Effector memory CD8-positive, alpha-beta T cell (primary cell): ENCODE results near the gene MAP2K7.
A peak's percentile ranks its signal among the peaks of the same experiment; 100 is the strongest.
"Not testable (repeated sequence)": the region's sequence is repeated elsewhere in the genome, so short reads cannot be mapped to it uniquely, and the experiment has no call there.

Source experiments
- ATAC-seq: fragments of 150-1000 bp; cut with Tn5 transposase; replicated peaks from 2 replicates; pipeline ENCODE4 v1.10.0; 2021; ENCODE audit warnings: mild to moderate bottlenecking, moderate library complexity
- DNase-seq, 3 experiments: peaks; one replicate each; pipeline ENCODE4 v3.0.0; 2021
- H3K27ac Mint-ChIP-seq, 2 donors: one replicate each; pipeline ENCODE4 v1.8.0; 2022; ENCODE audit warnings: mild to moderate bottlenecking in 2 of 2, mixed read lengths in 2 of 2, moderate library complexity in 2 of 2
- H3K27me3 Mint-ChIP-seq, 2 donors: one replicate each; pipeline ENCODE4 v1.8.0; 2022; ENCODE audit warnings: mixed read lengths in 2 of 2
- H3K36me3 Mint-ChIP-seq: one replicate; pipeline ENCODE4 v1.8.0; 2022; ENCODE audit warnings: mild to moderate bottlenecking, moderate library complexity, mixed read lengths; ENCODE audit not compliant: insufficient read depth
- H3K4me1 Mint-ChIP-seq, 2 donors: one replicate each; pipeline ENCODE4 v1.8.0; 2022; ENCODE audit warnings: low read depth in 2 of 2, mixed read lengths in 2 of 2
- H3K4me3 Mint-ChIP-seq, 2 donors: one replicate each; pipeline ENCODE4 v1.8.0; 2022; ENCODE audit warnings: mild to moderate bottlenecking in 2 of 2, mixed read lengths in 2 of 2, moderate library complexity in 2 of 2
- H3K9me3 Mint-ChIP-seq, 2 donors: one replicate each; pipeline ENCODE4 v1.8.0; 2022; ENCODE audit warnings: mixed read lengths in 2 of 2

Gene MAP2K7

DNA sequence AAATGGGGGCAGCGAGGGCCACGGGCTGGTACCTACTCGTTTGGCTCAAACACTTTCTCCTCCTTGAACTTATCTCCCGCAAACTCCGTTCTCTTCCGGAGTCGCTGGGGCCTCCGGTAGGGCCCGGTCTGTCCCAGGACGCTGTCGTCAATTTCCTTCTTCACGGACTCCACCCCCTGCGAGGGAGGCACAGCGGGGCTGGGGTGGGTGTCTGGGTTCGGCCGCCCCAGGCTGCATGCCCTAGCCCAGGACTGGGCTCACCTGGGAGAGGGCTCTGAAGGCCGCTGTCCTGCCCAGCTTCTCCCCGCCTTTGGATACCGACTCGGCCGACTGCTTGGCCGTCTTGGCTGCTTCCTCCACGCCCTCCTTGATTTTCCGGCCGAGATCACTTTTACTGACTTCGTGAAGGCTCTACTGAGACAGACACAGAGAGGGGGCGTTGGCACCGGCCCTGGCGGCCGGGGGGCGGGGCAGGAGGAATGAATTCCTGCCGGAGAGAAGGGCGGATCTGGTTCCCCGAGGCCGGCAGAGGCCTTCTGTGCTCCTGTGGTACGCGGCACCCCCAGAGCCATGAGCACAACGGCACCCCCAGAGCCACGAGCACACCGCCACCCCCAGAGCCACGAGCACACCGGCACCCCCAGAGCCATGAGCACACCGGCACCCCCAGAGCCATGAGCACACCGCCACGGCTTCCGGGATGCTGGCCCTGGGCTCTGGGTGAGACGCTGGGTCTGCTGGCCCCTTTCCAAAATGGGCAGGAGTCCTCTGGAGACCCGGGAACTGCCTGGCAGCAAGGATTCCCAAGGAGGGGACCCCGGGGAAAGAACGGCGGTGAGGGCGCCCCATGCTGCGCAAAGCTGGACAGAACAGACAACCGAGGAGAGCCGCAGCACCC, 30.4 kb downstream of the MAP2K7 start:
- peaks cover 65% of the 10 kb centered on the region for H3K36me3 Mint-ChIP-seq
- no peaks in the 10 kb centered on the region for H3K27me3 Mint-ChIP-seq
- no peak overlapping the region for H3K27ac Mint-ChIP-seq
- H3K4me1 Mint-ChIP-seq = peaks cover 7 to 11% of the 10 kb centered on the region in 2 donors
- DNase-seq (no peak), ATAC-seq (no peak)
- no peaks in the 10 kb centered on the region for H3K9me3 Mint-ChIP-seq
- H3K4me3 Mint-ChIP-seq = no peak overlapping the region

DNA sequence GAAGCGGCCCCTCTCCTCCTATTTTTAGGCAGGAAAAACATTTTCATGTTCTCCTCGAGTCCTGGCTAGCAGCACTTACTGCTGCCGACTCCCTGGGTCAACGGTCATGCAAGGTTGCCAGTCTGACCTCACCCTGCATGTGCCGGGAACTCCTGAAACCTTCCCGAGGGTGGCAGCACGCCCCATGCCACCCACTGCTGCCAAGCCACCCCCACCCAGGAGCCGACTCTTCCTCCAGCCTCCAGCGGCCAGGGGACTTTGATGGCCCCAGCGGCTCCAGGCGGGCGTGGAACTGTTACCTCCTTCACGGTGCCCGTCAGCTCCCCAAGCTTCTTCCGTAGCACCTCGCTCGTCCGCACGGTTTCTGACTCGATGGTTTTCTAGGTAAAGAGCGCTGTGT, 31.1 kb downstream of the MAP2K7 start:
- Mint-ChIP-seq H3K9me3 (no peaks in the 10 kb centered on the region), H3K4me1 (peaks cover 0 to 4% of the 10 kb centered on the region in 2 donors), H3K4me3 (no peak overlapping the region), H3K27ac (peak overlapping the region in 1 of 2 donors; percentile 31), H3K36me3 (peaks cover 65% of the 10 kb centered on the region), H3K27me3 (no peaks in the 10 kb centered on the region)
- ATAC-seq = no peak
- no peak for DNase-seq

DNA sequence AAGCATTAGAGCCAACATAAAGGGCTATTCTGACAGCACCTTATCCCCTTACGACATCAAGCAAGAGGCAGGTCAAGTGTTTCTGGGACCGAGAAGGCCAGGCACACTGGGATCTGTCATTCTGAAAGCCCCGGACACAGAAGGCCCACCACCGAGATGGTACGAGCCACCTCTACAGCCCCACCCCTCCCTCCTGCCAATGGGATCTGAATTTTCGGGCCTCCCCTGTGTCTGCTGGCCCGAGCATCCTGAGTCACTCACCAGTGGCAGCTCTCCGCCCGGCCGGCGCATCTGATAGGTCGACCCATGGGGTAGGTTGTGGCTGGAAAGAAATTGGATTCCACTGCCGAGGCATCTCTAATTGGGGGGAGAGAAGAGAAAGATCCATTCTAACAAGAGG, 37.2 kb downstream of the MAP2K7 start:
- Mint-ChIP-seq H3K27ac (no peak overlapping the region), H3K4me3 (no peak overlapping the region), H3K36me3 (peaks cover 61% of the 10 kb centered on the region), H3K27me3 (no peaks in the 10 kb centered on the region), H3K4me1 (peaks cover 22 to 24% of the 10 kb centered on the region in 2 donors), H3K9me3 (no peaks in the 10 kb centered on the region)
- DNase-seq (no peak), ATAC-seq (no peak)

DNA sequence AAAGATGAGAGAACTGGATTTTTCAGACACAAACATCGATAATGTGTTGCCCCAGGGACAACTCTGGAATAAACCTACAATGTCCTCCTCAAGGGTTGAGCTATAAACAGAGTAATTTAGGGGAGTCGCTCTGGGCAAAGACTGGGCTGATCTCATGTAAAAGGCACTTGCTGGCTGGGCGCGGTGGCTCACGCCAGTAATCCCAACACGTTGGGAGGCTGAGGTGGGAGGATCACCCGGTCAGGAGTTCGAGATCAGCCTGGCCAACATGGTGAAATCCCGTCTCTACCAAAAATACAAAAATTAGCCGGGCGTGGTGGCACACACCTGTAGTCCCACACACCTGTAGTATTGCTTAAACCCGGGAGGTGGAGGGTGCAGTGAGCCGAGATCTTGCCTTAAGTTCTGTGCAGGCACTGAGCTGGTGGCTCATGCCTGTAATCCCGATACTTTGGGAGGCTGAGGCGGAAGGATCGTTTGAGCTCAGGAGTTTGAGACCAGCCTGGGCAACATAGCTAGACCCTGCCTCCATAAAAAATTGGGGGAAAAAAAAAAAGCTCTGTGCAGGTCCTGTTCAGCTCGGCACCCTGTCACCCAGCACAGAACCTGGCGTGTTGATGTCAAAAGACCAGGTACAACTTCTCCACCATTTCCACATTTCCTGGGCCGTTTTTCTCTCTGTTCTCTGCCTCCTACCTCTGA, 38.4 kb downstream of the MAP2K7 start:
- Mint-ChIP-seq H3K4me1 (peaks cover 22 to 24% of the 10 kb centered on the region in 2 donors), H3K9me3 (no peaks in the 10 kb centered on the region), H3K4me3 (peak overlapping the region; percentile 92 to 94), H3K27ac (no peak overlapping the region), H3K36me3 (peaks cover 49% of the 10 kb centered on the region), H3K27me3 (no peaks in the 10 kb centered on the region)
- DNase-seq = no peak
- ATAC-seq = no peak

DNA sequence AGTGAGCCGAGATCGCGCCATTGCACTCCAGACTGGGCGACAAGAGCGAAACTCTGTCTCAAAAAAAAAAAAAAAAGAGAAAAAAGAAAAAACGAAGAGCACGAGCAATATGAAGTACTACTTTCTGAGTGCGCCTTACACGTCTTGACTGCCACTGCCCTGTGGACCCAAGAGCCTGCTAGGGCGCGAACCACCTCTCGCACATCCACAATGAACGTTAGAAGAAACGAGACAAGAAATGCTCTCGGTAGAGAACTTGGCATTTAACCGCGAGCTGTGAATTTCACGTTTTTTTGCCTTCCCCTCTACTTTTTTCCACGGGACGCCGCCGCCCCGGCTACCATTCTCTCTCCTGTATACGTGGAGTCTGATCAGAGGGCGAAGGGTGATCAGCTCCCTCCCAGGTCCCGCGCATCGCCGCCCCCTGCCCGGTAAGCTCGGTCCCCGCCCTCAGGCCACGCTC, 39.3 kb downstream of the MAP2K7 start:
- Mint-ChIP-seq H3K4me3 (peak overlapping the region; percentile 92 to 94), H3K27ac (peak overlapping the region; percentile 95 to 98), H3K36me3 (peaks cover 40% of the 10 kb centered on the region), H3K27me3 (no peaks in the 10 kb centered on the region), H3K9me3 (no peaks in the 10 kb centered on the region), H3K4me1 (peaks cover 22 to 24% of the 10 kb centered on the region in 2 donors)
- DNase-seq (no peak), ATAC-seq (no peak)

DNA sequence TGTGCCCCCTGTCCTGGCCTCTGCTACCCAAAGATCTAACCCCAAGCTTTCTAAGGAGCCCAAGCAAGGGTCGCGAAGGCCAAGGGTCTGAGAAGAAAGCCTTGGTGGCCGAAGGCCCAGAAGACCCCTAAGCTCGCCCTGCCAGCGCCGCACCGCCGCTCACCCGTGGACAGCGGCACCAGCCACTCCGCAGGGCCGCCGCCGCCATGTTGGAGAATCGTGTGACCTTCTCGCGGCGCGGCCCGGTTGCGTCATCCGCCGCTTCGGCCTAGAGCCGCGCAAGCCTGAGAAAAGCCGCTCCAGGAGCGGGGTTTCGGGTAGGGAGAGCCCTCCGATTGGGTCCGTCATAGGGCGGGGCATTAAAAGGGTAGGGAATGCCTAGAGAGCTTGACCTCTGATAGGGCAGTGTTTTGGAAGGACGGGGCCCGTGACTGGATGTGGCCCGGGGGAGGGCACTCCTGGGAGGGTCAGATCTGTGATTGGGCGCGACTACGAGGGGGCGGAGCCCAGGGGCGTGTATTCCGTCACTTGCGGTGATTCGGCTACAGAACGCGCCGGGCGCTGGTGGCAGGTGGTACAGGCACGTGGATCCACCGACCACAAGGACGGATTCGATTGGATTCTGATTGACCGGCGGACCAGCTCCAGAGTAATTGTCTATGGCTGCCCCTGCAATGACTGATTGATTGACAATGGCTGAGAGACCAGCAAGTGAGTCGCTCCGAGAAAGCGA, 39.9 kb downstream of the MAP2K7 start, which contains the start of gene TIMM44:
TSS of gene TIMM44 (minus strand) at position 223 of the 733 bp plus-strand sequence. CDS start at position 208, 15 bp downstream.
- H3K27ac Mint-ChIP-seq = peak within 1 kb of the TSS; percentile 95 to 98
- ATAC-seq = peak; percentile 91
- peaks cover 39% of the 10 kb centered on the region for H3K36me3 Mint-ChIP-seq
- DNase-seq = peak; percentile 97 to 98 (median 97)
- no peaks in the 10 kb centered on the region for H3K9me3 Mint-ChIP-seq
- peak within 1 kb of the TSS; percentile 92 to 94 for H3K4me3 Mint-ChIP-seq
- no peaks in the 10 kb centered on the region for H3K27me3 Mint-ChIP-seq
- peaks cover 22 to 24% of the 10 kb centered on the region in 2 donors for H3K4me1 Mint-ChIP-seq

DNA sequence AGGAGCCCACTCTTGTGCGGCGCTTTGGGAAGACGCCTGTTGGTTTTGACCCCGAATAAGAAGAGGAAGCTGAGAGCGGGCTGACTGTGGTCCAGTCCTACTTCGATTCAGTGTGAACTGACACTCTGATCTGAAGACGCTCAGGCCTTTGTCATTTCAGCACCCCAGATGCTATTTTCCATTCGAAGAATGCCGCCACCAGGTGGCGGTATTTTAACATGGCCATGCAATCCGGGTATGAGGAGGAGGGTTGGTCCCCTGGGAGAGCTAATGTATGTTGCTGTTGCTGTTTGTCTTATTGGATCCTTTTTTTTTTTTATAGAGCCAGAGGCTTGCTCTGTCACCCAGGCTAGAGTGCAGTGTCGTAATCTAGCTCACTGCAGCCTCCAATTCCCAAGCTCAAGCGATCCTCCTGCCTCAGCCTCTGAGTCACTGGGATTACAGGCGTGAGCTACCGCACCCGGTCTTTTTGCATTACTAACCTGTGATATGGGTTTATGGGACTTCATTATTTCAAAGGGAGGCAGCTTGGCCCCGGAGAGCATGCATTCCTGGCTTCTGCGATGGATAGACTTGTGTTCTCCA, 40.6 kb downstream of the MAP2K7 start:
- Mint-ChIP-seq H3K36me3 (peaks cover 36% of the 10 kb centered on the region), H3K27ac (peak overlapping the region; percentile 95 to 98), H3K4me3 (peak overlapping the region; percentile 92 to 94), H3K27me3 (no peaks in the 10 kb centered on the region), H3K9me3 (no peaks in the 10 kb centered on the region), H3K4me1 (peaks cover 21 to 22% of the 10 kb centered on the region in 2 donors)
- DNase-seq (peak; percentile 81 to 84 (median 83)), ATAC-seq (peak; percentile 41)

DNA sequence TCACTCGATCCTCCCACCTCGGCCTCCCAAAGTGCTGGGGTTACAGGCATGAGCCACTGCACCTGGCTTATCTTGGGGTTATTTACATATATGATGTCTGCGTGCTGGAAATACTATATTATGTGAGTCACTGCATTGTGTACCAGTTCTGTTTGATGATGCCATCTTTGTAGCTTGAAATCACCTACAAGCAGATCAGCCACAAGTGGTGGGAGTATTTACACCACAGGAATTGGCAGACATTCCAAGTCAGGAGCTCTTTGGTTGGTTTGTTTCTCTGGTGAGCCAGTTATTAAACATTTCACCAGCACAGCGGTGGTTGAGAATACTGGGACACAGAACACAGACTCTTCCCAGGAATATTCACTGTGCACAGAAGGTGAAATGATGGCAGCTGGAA, 44.3 kb downstream of the MAP2K7 start:
- no peaks in the 10 kb centered on the region for H3K9me3 Mint-ChIP-seq
- no peaks in the 10 kb centered on the region for H3K27me3 Mint-ChIP-seq
- no peak overlapping the region for H3K27ac Mint-ChIP-seq
- no peak for ATAC-seq
- DNase-seq = no peak
- peaks cover 12% of the 10 kb centered on the region in 2 donors for H3K4me1 Mint-ChIP-seq
- H3K4me3 Mint-ChIP-seq = no peak overlapping the region
- H3K36me3 Mint-ChIP-seq = peaks cover 13% of the 10 kb centered on the region

DNA sequence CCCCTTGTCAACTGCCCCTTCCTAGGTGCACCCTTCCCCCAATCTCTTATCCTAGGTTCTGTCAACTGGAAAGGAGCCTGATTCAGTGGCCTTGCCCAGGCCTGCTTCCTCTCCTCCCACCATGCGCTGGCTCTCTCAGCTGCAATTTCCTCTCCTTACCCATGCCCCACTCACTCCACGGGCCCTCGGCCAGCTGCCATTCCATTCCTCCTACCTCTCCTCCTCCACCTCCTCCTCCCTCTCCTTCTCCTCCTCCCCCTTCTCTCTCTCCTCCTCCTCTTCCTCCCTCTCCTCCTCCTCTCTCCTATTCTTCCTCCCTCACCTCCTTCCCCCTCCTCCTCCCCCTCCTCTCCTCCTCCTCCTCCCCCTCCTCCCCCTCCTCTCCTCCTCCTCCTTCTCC, 49.4 kb downstream of the MAP2K7 start:
- Mint-ChIP-seq H3K4me3 (no peak overlapping the region), H3K4me1 (peaks cover 0 to 3% of the 10 kb centered on the region in 2 donors), H3K27me3 (no peaks in the 10 kb centered on the region), H3K27ac (no peak overlapping the region), H3K36me3 (peaks cover 2% of the 10 kb centered on the region), H3K9me3 (no peaks in the 10 kb centered on the region)
- DNase-seq = no peak
- ATAC-seq = no peak

DNA sequence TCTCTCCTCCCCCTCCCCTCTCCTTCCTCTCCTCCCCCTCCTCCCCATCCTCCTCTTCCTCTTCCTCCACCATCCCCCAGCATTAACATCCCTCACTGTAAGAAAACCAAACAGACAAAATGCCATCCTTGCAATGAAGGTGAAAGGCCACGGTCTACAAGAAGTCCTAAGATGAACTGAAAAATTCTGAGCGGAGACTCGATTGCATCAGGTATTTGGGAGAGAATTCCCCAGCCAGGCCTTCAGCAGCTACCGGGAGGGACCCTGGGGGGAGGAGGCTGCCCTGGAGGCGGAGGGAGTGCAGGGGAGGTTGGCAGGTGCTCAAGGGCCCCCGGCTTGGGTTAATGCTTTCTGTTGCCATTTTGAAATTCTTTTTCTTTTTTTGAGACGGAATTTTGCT, 49.9 kb downstream of the MAP2K7 start:
- no peak for ATAC-seq
- Mint-ChIP-seq H3K4me3 (no peak overlapping the region), H3K9me3 (no peaks in the 10 kb centered on the region), H3K27ac (no peak overlapping the region), H3K4me1 (peaks cover 0 to 3% of the 10 kb centered on the region in 2 donors), H3K36me3 (peaks cover 3% of the 10 kb centered on the region), H3K27me3 (no peaks in the 10 kb centered on the region)
- no peak for DNase-seq

DNA sequence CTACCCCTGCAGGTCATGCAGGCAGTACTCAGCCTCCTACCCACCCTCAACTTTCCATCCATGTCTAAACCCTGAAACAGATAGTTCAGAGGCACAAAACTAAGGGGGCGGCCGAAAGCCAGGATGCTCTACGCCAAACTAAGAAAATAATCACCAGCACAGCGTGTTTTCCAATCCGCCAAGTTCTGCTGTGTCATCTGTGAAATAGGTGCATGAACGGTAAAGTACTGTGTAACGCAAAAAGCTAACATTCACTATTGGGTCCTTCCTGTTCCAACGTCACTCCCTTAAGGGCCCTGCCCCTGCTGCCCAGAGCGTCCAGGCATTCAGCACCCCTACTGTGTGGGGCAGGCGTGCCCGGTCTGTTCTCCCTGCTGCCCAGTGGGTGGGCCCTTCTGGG, 52.0 kb downstream of the MAP2K7 start:
- H3K9me3 Mint-ChIP-seq = no peaks in the 10 kb centered on the region
- ATAC-seq = no peak
- H3K36me3 Mint-ChIP-seq = peaks cover 3% of the 10 kb centered on the region
- DNase-seq = no peak
- no peaks in the 10 kb centered on the region for H3K27me3 Mint-ChIP-seq
- peaks cover 0 to 3% of the 10 kb centered on the region in 2 donors for H3K4me1 Mint-ChIP-seq
- no peak overlapping the region for H3K4me3 Mint-ChIP-seq
- H3K27ac Mint-ChIP-seq = no peak overlapping the region

DNA sequence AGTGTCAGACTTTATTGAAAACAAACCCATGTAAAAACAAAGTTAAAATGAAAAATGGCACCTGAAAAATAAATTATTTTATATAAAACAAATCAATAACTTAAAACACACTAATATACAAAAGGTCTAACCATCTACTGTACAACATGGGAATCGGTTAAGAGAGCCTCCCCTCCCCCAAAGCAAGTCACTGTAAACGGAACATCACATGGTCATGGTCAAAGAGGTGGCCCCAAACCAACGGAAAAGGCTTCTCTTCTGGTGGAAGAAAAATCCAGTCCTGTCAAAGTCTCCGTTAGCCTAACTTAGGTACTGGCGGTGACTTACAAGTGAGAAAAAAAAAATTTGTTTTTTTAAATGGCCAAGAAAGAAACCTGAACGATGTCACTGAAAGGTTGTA, 55.5 kb downstream of the MAP2K7 start:
- H3K4me1 Mint-ChIP-seq = peaks cover 0 to 3% of the 10 kb centered on the region in 2 donors
- H3K9me3 Mint-ChIP-seq = no peaks in the 10 kb centered on the region
- H3K27me3 Mint-ChIP-seq = no peaks in the 10 kb centered on the region
- peaks cover 25% of the 10 kb centered on the region for H3K36me3 Mint-ChIP-seq
- no peak overlapping the region for H3K4me3 Mint-ChIP-seq
- H3K27ac Mint-ChIP-seq = no peak overlapping the region
- DNase-seq (no peak), ATAC-seq (no peak)

DNA sequence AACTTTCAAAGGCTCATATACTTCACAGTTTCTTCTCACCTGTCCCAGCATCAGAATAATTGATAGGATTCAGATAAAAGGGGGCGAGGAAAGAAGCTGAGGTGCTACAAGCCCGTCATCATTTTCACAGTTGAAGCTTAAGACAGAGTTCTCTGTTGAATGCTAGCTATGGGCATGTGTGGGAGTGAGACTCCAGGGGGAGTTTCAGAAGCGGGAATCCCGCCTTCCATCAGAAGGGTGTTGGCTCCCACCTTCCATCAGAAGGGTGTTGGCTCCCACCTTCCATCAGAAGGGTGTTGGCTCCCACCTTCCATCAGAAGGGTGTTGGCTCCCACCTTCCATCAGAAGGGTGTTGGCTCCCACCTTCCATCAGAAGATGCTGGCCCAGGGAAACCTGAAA, 57.4 kb downstream of the MAP2K7 start:
- H3K27me3 Mint-ChIP-seq = not testable (repeated sequence)

More for the DNA sequence above, 57.4 kb downstream of the MAP2K7 start:
- H3K4me3 Mint-ChIP-seq, H3K27ac Mint-ChIP-seq, H3K4me1 Mint-ChIP-seq, H3K9me3 Mint-ChIP-seq, ATAC-seq, DNase-seq: not testable (repeated sequence)
- peaks cover 30% of the 10 kb centered on the region for H3K36me3 Mint-ChIP-seq
